K562 (cell line): ENCODE data around the gene NRXN3. TPM values are rescaled to one million over a fixed set of nuclear protein-coding genes. Genes with fewer than 3 reads are reported as not detected.

Experiments
- ATAC-seq: fragments of 200-7000 bp; cut with Tn5 transposase; 3 replicates; pipeline ENCODE4 v1.9.1; 2020; ENCODE audit warnings: moderate library complexity
- BruUV-seq: library from RNA; stranded (reverse); fragments of 400-500 nt; replicated peaks from 2 replicates; lab custom pipeline; 2021; lab: Mats Ljungman, UMichigan
- CTCF ChIA-PET: fragments of 300-600 bp; formaldehyde crosslinking; extraction: SDS; loops from one replicate; lab custom pipeline; 2021; ENCODE audit warnings: low intra/inter-chr PET ratio; lab: Yijun Ruan, JAX
- POLR2A ChIA-PET: fragments of 300-600, 350-650 bp; sonication (Branson Sonifier 250); formaldehyde crosslinking; extraction: SDS; loops from one replicate; lab custom pipeline; 2021; ENCODE audit warnings: antibody characterized with exemption, inconsistent platforms; lab: Yijun Ruan, JAX
- DNase-seq, 4 experiments: peaks; one replicate each; pipeline versions ENCODE4 v3.0.0 to v3.0.0-alpha.2; 2011 to 2018; ENCODE audit warnings: low spot score in 3 of 4, mixed read lengths in 3 of 4; ENCODE audit errors: extremely low read depth in 1 of 4
- FAIRE-seq: peaks from 2 replicates; lab custom pipeline; 2011; peaks lifted over from hg19 to GRCh38; lab: Jason Lieb, UNC
- H2AFZ ChIP-seq: 2 replicates; pipeline ENCODE4 v1.6.0; 2011; ENCODE audit warnings: low read depth, low read length, control low read depth, inconsistent platforms
- H3K27ac ChIP-seq: fragments of 200-600 bp; 3 replicates; pipeline ENCODE4 v1.8.0; 2011; ENCODE audit warnings: low read depth, mild to moderate bottlenecking, control low read depth, inconsistent platforms, low read length, moderate library complexity, mixed read lengths; ENCODE audit errors: extremely low read depth
- H3K27me3 ChIP-seq, 2 experiments: fragments of 300-600 bp in 1 of 2; 2 replicates in 1 of 2; 3 replicates in 1 of 2; pipeline versions ENCODE4 v1.6.0 to v1.8.0; 2011; ENCODE audit warnings: inconsistent platforms in 2 of 2, low read length in 2 of 2, mild to moderate bottlenecking in 1 of 2, mixed read lengths in 1 of 2, moderate library complexity in 1 of 2; ENCODE audit not compliant: control insufficient read depth in 2 of 2, insufficient read depth in 2 of 2
- H3K36me3 ChIP-seq: fragments of 300-600 bp; 3 replicates; pipeline ENCODE4 v1.8.0; 2011; ENCODE audit warnings: mild to moderate bottlenecking, low read length, inconsistent platforms; ENCODE audit not compliant: control insufficient read depth, insufficient read depth
- H3K4me1 ChIP-seq, 2 experiments: fragments of 200-600 bp in 1 of 2; replicated peaks in 1 of 2; 2 replicates in 1 of 2; 3 replicates in 1 of 2; pipeline versions ENCODE4 v1.5.1 to v1.8.0; 2011; ENCODE audit warnings: inconsistent platforms in 2 of 2, low read length in 2 of 2, mild to moderate bottlenecking in 1 of 2, mixed read lengths in 1 of 2, moderate library complexity in 1 of 2; ENCODE audit not compliant: control insufficient read depth in 2 of 2, insufficient read depth in 2 of 2
- H3K4me2 ChIP-seq: 2 replicates; pipeline ENCODE4 v1.6.1; 2011; ENCODE audit warnings: low read length, control low read depth, inconsistent platforms, mixed read lengths; ENCODE audit not compliant: insufficient read depth
- H3K4me3 ChIP-seq: fragments of 200-600 bp; sonication (generic), shearing (Covaris generic); 2 replicates; pipeline ENCODE4 v1.5.1; 2016; ENCODE audit warnings: control low read depth, inconsistent platforms
- H3K79me2 ChIP-seq: fragments of 200-600 bp; 3 replicates; pipeline ENCODE4 v1.8.0; 2011; ENCODE audit warnings: low read length, inconsistent platforms; ENCODE audit not compliant: control insufficient read depth, insufficient read depth
- H3K9ac ChIP-seq, 2 experiments: 2 replicates each; pipeline versions ENCODE4 v1.6.0 to v1.6.1; 2011; ENCODE audit warnings: low read depth in 2 of 2, low read length in 2 of 2, control low read depth in 1 of 2, inconsistent platforms in 1 of 2, mild to moderate bottlenecking in 1 of 2, mixed read lengths in 1 of 2; ENCODE audit not compliant: insufficient read depth in 1 of 2
- H3K9me1 ChIP-seq: one replicate; pipeline ENCODE4 v1.6.0; 2011; ENCODE audit warnings: inconsistent platforms, mild to moderate bottlenecking, low read length, moderate library complexity; ENCODE audit not compliant: control insufficient read depth, insufficient read depth
- H3K9me3 ChIP-seq: replicated peaks from 2 replicates; pipeline ENCODE4 v1.5.1; 2011; ENCODE audit warnings: low read depth, low read length, inconsistent platforms; ENCODE audit not compliant: control insufficient read depth, insufficient read depth
- H4K20me1 ChIP-seq: replicated peaks from 2 replicates; pipeline ENCODE4 v1.6.1; 2011; ENCODE audit warnings: low read length, inconsistent platforms, mixed read lengths; ENCODE audit not compliant: control insufficient read depth, insufficient read depth
- BRD9 ChIP-seq: fragments of 450-650 bp; IDR thresholded peaks from 2 replicates; pipeline ENCODE4 v1.6.1; 2018; ENCODE audit warnings: low read depth; ENCODE audit not compliant: partially characterized antibody
- L3MBTL2 ChIP-seq: fragments of 450-650 bp; IDR thresholded peaks from 2 replicates; pipeline ENCODE4 v1.6.1; 2016; ENCODE audit warnings: mild to moderate bottlenecking, moderate library complexity
- MCM3 ChIP-seq: fragments of 450-650 bp; IDR thresholded peaks from 2 replicates; pipeline ENCODE4 v1.6.1; 2016
- POLR2B ChIP-seq: fragments of 450-650 bp; IDR thresholded peaks from 2 replicates; pipeline ENCODE4 v1.6.1; 2018; ENCODE audit warnings: low read depth; ENCODE audit not compliant: partially characterized antibody
- TCF7 ChIP-seq: sonication (generic); IDR thresholded peaks from 2 replicates; pipeline ENCODE4 v1.6.1; 2016; ENCODE audit warnings: antibody characterized with exemption, borderline replicate concordance
- ZBTB12 ChIP-seq: fragments of 250-450 bp; sonication (Bioruptor Pico); IDR thresholded peaks from 2 replicates; pipeline ENCODE4 v1.4.0; 2020
- WGBS: fragments of 100-300 bp; shearing (Covaris generic); methylation state at CpG from one replicate; pipeline ENCODE4 v1.1.6; 2016; ENCODE audit warnings: low coverage, mixed read lengths; ENCODE audit not compliant: insufficient coverage; ENCODE audit errors: missing lambda C conversion rate; 5-methylcytosine and 5-hydroxymethylcytosine counted together
- in situ Hi-C: fragments of 300-500 bp; cut with MboI; formaldehyde crosslinking; loops from 4 replicates; pipeline ENCODE4 v1.15.0; 2018; ENCODE audit warnings: inconsistent platforms, mixed read lengths
- intact Hi-C: fragments of 100-400 bp; cut with micrococcal nuclease; formaldehyde crosslinking; loops from 2 replicates; pipeline ENCODE4 v1.14.2; 2022
- polyA plus RNA-seq, 8 experiments: library from polyadenylated mRNA; depleted of rRNA in 4 of 8; stranded (reverse) in 5 of 8; unstranded in 3 of 8; fragments of >200 nt; fragmentation: Nextera tagmentation in 2 of 8; fragmentation: Illumina TruSeq in 1 of 8; extraction: Ambion mirVana in 2 of 8; extraction: Trizol in 1 of 8; gene quantifications; 2 replicates each; pipeline versions ENCODE4 v1.2.1 to v1.2.3, GENCODE V29; 2011 to 2014; ENCODE audit warnings: inconsistent platforms in 1 of 8, missing spikeins in 1 of 8
- total RNA-seq, 7 experiments: library from RNA; depleted of rRNA in 6 of 7; stranded (reverse); fragments of >200 nt in 6 of 7; fragmentation: Illumina TruSeq in 2 of 7; extraction: Trizol in 2 of 7; gene quantifications; 2 replicates each; pipeline versions ENCODE4 v1.2.1 to v1.2.3, GENCODE V29; 2011 to 2021; ENCODE audit warnings: low replicate concordance in 1 of 7
- TF ChIP-seq, protein P1 (sequence below): fragments of 450-650 bp; IDR thresholded peaks from 2 replicates; pipeline ENCODE4 v1.7.1; 2018; ENCODE audit warnings: mild to moderate bottlenecking, low read depth; ENCODE audit not compliant: partially characterized antibody
- TF ChIP-seq, protein P2 (sequence below): fragments of 250-450 bp; sonication (Bioruptor Pico); IDR thresholded peaks from 2 replicates; pipeline ENCODE4 v1.5.0; 2021
- TF ChIP-seq, protein P3 (sequence below): sonication (generic); formaldehyde crosslinking; IDR thresholded peaks from 2 replicates; pipeline ENCODE4 v1.8.0; 2022; ENCODE audit warnings: missing genetic modification reagents, mild to moderate bottlenecking, borderline replicate concordance

NRXN3 gene
- total and polyA plus RNA-seq, 9 of the 15 experiments (the other 6 are each of a cell fraction or from before 2014, with no cell fraction given) = 0.09 TPM; not detected in 8

DNA sequence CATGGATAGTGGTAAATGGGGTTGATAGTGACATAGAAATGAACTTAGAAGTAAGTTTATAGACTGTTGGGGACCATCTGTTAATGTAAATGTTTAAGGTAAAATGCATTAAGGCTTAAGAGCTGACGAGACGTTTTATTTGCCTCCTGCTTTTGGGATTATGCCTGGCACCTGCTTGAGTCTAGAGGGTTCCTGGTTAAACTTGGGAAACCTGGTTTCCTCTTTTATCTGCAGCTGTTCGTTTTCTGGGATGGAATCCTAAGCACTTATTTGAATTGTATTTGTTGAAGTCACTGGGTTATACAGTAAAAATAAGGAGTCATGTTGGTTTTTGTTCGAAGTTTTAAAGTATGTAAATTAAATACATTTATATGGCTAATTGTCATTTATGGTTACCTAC is 914.7 kb downstream of the NRXN3 start (continued):
- TF ChIP-seq BRD9 (no peak), L3MBTL2 (no peak), MCM3 (no peak), TCF7 (no peak), POLR2B (no peak)
- TF ChIP-seq, protein P1, sequence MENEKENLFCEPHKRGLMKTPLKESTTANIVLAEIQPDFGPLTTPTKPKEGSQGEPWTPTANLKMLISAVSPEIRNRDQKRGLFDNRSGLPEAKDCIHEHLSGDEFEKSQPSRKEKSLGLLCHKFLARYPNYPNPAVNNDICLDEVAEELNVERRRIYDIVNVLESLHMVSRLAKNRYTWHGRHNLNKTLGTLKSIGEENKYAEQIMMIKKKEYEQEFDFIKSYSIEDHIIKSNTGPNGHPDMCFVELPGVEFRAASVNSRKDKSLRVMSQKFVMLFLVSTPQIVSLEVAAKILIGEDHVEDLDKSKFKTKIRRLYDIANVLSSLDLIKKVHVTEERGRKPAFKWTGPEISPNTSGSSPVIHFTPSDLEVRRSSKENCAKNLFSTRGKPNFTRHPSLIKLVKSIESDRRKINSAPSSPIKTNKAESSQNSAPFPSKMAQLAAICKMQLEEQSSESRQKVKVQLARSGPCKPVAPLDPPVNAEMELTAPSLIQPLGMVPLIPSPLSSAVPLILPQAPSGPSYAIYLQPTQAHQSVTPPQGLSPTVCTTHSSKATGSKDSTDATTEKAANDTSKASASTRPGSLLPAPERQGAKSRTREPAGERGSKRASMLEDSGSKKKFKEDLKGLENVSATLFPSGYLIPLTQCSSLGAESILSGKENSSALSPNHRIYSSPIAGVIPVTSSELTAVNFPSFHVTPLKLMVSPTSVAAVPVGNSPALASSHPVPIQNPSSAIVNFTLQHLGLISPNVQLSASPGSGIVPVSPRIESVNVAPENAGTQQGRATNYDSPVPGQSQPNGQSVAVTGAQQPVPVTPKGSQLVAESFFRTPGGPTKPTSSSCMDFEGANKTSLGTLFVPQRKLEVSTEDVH = no peak

DNA sequence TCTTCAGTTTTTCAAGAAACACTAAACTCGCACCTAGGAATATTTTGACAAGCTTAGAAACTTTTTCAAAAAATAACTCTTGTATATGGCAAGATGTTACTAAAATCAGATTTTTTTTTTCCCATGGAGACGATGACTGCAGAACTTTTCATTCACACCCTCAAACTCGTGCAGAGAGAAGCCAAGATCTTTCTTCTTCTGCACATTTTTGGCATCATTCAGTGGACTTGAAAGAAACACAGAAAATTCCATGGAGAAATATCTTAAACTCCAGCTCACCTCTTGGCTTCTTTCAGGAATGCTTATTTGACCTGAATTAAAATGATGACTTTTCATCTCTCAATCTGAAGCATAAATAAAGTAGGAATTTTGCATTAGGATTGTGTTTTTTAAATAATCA is 919.4 kb downstream of the NRXN3 start:
- Histone ChIP-seq H3K4me3 (no peak overlapping the region), H3K9me1 (no peaks in the 10 kb centered on the region), H3K27me3 (no peaks in the 10 kb centered on the region), H3K4me1 (no peaks in the 10 kb centered on the region), H3K9me3 (no peaks in the 10 kb centered on the region; the same call in 1 of the 2 replicates), H2AFZ (no peak overlapping the region), H3K27ac (no peak overlapping the region), H3K79me2 (no peaks in the 10 kb centered on the region), H3K36me3 (no peaks in the 10 kb centered on the region), H4K20me1 (no peaks in the 10 kb centered on the region), H3K9ac (no peak overlapping the region), H3K4me2 (no peak overlapping the region)
- DNase-seq (no peak), FAIRE-seq (no peak), ATAC-seq (no peak)
- intact Hi-C loops (no loop called here), in situ Hi-C loops (no loop called here)
- ChIA-PET CTCF (no interaction called here), POLR2A (no interaction called here)
- 0% methylated on average over 3 of the region's 3 CpGs for WGBS
- no peak for TF ChIP-seq ZBTB12 (CRISPR knock-in tag)
- TF ChIP-seq, protein P2, sequence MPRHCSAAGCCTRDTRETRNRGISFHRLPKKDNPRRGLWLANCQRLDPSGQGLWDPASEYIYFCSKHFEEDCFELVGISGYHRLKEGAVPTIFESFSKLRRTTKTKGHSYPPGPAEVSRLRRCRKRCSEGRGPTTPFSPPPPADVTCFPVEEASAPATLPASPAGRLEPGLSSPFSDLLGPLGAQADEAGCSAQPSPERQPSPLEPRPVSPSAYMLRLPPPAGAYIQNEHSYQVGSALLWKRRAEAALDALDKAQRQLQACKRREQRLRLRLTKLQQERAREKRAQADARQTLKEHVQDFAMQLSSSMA (CRISPR knock-in tag) = no peak
- TF ChIP-seq, protein P3, sequence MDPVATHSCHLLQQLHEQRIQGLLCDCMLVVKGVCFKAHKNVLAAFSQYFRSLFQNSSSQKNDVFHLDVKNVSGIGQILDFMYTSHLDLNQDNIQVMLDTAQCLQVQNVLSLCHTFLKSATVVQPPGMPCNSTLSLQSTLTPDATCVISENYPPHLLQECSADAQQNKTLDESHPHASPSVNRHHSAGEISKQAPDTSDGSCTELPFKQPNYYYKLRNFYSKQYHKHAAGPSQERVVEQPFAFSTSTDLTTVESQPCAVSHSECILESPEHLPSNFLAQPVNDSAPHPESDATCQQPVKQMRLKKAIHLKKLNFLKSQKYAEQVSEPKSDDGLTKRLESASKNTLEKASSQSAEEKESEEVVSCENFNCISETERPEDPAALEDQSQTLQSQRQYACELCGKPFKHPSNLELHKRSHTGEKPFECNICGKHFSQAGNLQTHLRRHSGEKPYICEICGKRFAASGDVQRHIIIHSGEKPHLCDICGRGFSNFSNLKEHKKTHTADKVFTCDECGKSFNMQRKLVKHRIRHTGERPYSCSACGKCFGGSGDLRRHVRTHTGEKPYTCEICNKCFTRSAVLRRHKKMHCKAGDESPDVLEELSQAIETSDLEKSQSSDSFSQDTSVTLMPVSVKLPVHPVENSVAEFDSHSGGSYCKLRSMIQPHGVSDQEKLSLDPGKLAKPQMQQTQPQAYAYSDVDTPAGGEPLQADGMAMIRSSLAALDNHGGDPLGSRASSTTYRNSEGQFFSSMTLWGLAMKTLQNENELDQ (CRISPR knock-in tag) = no peak
- no TSS peak for BruUV-seq
